Stomach (tissue), 9 donors: ENCODE results near the gene DCAF5. TPM values are rescaled to one million over a fixed set of nuclear protein-coding genes. Genes with fewer than 3 reads are reported as not detected.

Experiments used
- DNase-seq, 2 donors: peaks; one replicate each; pipeline versions ENCODE4 v3.0.0 to v3.0.0-alpha.2; 2013 to 2019
- H3K27ac ChIP-seq, 5 donors: fragments of 200-600 bp in 4 of 5; sonication (generic) in 4 of 5; one replicate each; pipeline ENCODE4 v1.5.1; 2013 to 2019; ENCODE audit warnings: mild to moderate bottlenecking in 1 of 5, moderate library complexity in 1 of 5
- H3K27me3 ChIP-seq, 3 donors: fragments of 200-600 bp; sonication (generic); one replicate each; pipeline ENCODE4 v1.5.1; 2017 to 2019; ENCODE audit warnings: mixed run types in 1 of 3
- H3K36me3 ChIP-seq, 4 donors: fragments of 200-600 bp; sonication (generic); 1 replicate in 3 of 4; 2 replicates in 1 of 4; pipeline ENCODE4 v1.5.1; 2016 to 2019
- H3K4me1 ChIP-seq, 4 donors: fragments of 200-600 bp; sonication (generic); one replicate each; pipeline ENCODE4 v1.5.1; 2016 to 2019
- H3K4me3 ChIP-seq, 4 donors: fragments of 200-600 bp; sonication (generic) in 3 of 4; one replicate each; pipeline ENCODE4 v1.5.1; 2016 to 2019; ENCODE audit warnings: mild to moderate bottlenecking in 1 of 4
- H3K9me3 ChIP-seq, 4 donors: fragments of 200-600 bp; sonication (generic); one replicate each; pipeline ENCODE4 v1.5.1; 2016 to 2019
- EP300 ChIP-seq: sonication (generic); formaldehyde crosslinking; IDR thresholded peaks from one replicate; pipeline ENCODE4 v1.6.1; 2017; ENCODE audit warnings: antibody characterized with exemption
- POLR2A ChIP-seq, 4 donors: fragments of 450-650 bp; IDR thresholded peaks; one replicate each; pipeline ENCODE4 v1.6.1; 2016; ENCODE audit warnings: antibody characterized with exemption in 4 of 4, control low read depth in 2 of 4, mild to moderate bottlenecking in 1 of 4, moderate library complexity in 1 of 4
- POLR2AphosphoS5 ChIP-seq, 3 donors: sonication (generic); formaldehyde crosslinking; IDR thresholded peaks; one replicate each; pipeline ENCODE4 v1.6.1; 2016; ENCODE audit warnings: antibody characterized with exemption in 3 of 3
- WGBS, 5 donors: extraction: QIAGEN DNeasy Blood & Tissue Kit in 3 of 5; methylation state at CpG; one replicate each; pipeline versions ENCODE4 v1.1.5 to v1.1.7; 2013 to 2018; 5-methylcytosine and 5-hydroxymethylcytosine counted together
- intact Hi-C: fragments of 100-400 bp; cut with DNase I; formaldehyde crosslinking; loops from one replicate; pipeline ENCODE4 v1.15.1; 2023; ENCODE audit warnings: low total_unique reads
- polyA plus RNA-seq, 3 donors: library from polyadenylated mRNA; stranded (reverse); fragments of 200-250 nt; gene quantifications; one replicate each; pipeline ENCODE4 v1.2.3, GENCODE V29; 2013
- small RNA-seq, 4 donors: library from RNA; depleted of rRNA; stranded (forward); fragments of <200 nt; gene quantifications; one replicate each; pipeline ENCODE3, GENCODE V24; 2016
- total RNA-seq, 5 donors: library from RNA; depleted of rRNA; stranded (reverse); fragments of >200 nt; gene quantifications; one replicate each; pipeline versions ENCODE4 v1.1.0 to v1.2.3, GENCODE V29; 2014 to 2016
- TF ChIP-seq, protein P1 (sequence below), 7 experiments: fragments of 450-650 bp in 4 of 7; fragments of 200-600 bp in 3 of 7; sonication (generic) in 3 of 7; IDR thresholded peaks; one replicate each; pipeline ENCODE4 v1.5.1; 2016 to 2019; ENCODE audit warnings: antibody characterized with exemption in 7 of 7, control low read depth in 2 of 7, mild to moderate bottlenecking in 1 of 7
- donor health status: healthy with polysubstance abuse.
- donor health status: Bipolar disorder and iron deficiency.
- donor health status: healthy.

The DCAF5 gene
- total and polyA plus RNA-seq, 8 donors, result 13.9 to 80.5 (median 26.9) TPM

DNA sequence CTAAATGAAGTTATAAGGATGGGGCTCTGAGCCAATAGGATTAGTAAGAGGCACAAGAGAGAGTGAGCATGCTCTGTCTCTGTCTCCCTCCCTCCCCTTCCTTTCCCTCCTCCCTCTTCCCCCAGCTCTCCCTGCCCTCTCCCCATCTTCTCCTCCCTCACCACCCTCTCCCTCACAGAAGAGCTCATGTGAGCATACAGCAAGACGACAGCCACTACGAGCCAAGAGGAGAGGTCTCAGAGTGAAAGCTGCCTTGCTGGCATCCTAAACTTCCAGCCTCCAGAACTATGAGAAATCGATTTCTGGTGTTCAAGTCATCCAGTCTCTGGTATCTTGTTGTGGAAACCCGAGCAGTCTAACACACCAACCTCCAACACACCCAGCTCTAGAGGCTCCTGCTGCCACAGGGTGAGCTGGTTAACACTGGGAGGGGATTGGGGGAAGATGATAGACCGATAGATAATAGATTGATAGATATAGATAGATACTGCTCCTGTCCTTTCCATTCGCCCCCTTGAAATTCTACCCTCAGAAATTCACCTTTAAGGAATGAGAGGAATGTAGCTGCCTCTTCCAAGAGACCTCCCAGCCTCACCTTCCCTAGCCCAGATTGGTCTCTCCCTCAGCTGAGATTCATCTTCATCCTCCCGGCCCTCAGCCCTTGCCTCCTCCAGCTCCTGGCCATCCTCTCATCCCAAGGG is 148.0 kb downstream of the DCAF5 start:
- TF ChIP-seq, protein P1, sequence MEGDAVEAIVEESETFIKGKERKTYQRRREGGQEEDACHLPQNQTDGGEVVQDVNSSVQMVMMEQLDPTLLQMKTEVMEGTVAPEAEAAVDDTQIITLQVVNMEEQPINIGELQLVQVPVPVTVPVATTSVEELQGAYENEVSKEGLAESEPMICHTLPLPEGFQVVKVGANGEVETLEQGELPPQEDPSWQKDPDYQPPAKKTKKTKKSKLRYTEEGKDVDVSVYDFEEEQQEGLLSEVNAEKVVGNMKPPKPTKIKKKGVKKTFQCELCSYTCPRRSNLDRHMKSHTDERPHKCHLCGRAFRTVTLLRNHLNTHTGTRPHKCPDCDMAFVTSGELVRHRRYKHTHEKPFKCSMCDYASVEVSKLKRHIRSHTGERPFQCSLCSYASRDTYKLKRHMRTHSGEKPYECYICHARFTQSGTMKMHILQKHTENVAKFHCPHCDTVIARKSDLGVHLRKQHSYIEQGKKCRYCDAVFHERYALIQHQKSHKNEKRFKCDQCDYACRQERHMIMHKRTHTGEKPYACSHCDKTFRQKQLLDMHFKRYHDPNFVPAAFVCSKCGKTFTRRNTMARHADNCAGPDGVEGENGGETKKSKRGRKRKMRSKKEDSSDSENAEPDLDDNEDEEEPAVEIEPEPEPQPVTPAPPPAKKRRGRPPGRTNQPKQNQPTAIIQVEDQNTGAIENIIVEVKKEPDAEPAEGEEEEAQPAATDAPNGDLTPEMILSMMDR (IDR thresholded peaks at IDR 0.05), result no peak
- TF ChIP-seq POLR2A (IDR thresholded peaks at IDR 0.05) (no peak), POLR2AphosphoS5 (IDR thresholded peaks at IDR 0.05) (no peak), EP300 (no peak)
- Histone ChIP-seq H3K4me1 (peaks cover 5 to 16% (median 11%) of the 10 kb centered on the region in 4 donors), H3K4me3 (no peak overlapping the region), H3K27ac (peak overlapping the region in 2 of 5 donors; percentile 32 to 62), H3K36me3 (no peaks in the 10 kb centered on the region), H3K9me3 (no peaks in the 10 kb centered on the region), H3K27me3 (no peaks in the 10 kb centered on the region)
- DNase-seq, result peak in 1 of 2 donors; percentile 38
- WGBS, 5 donors, result 57 to 68% (median 66%) methylated on average over 7 of the region's 7 CpGs
- intact Hi-C loops, result no loop called here

DNA sequence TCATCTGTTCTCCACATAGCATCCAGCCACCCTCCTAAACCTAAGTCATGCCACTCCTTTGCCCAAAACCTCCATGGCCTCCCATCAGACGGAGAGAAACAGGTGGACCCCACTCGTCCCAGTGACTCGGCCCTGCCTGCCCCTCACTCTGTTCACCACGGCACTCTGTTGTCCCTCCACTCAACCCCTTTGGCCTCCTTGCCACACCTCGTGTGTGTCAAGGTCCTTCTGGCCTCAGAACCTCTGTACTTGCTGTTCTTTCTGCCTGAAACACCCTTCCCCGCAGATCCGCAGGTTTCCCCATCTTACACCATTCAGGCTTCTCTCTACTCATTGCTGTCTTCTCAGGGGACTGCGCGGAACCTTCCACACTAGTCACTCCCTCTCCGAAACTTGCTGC is 149.3 kb downstream of the DCAF5 start:
- peaks cover 5 to 16% (median 11%) of the 10 kb centered on the region in 4 donors for H3K4me1 ChIP-seq
- no peak overlapping the region for H3K27ac ChIP-seq
- H3K4me3 ChIP-seq, result no peak overlapping the region
- no peak for TF ChIP-seq POLR2A (IDR thresholded peaks at IDR 0.05)
- TF ChIP-seq POLR2AphosphoS5 (IDR thresholded peaks at IDR 0.05), result no peak
- no peak for TF ChIP-seq EP300
- TF ChIP-seq, protein P1 (IDR thresholded peaks at IDR 0.05), result no peak
- no peaks in the 10 kb centered on the region for H3K9me3 ChIP-seq
- WGBS, 5 donors, result 82 to 88% (median 86%) methylated on average over 10 of the region's 10 CpGs
- no peaks in the 10 kb centered on the region for H3K27me3 ChIP-seq
- no peaks in the 10 kb centered on the region for H3K36me3 ChIP-seq
- intact Hi-C loops, result no loop called here
- no peak for DNase-seq

DNA sequence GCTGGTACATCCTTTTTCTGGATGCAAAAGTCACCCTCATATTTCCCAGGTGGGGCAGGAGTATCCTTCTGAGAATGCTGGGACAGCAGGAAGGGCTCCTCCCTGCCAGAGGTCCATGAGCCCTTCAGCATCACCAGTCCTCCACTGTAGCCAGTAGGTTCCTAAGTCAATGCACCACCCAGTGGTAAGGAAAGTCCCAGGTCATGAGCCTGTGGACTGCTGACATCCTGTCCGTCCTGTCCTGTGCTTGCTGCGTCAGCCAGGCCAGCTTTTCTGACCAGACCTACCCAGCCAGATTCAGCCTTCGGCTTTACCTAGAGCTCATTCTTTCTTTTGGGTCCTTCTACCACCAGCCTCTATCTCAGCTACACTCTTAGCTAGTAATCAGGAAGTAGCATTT is 150.8 kb downstream of the DCAF5 start:
- Histone ChIP-seq H3K4me3 (no peak overlapping the region), H3K27me3 (no peaks in the 10 kb centered on the region), H3K9me3 (no peaks in the 10 kb centered on the region), H3K4me1 (peaks cover 5 to 16% (median 11%) of the 10 kb centered on the region in 4 donors), H3K36me3 (no peaks in the 10 kb centered on the region), H3K27ac (no peak overlapping the region)
- peak; percentile 56 to 58 for DNase-seq
- intact Hi-C loops, result no loop called here
- WGBS, 5 donors, result 34 to 57% (median 52%) methylated on average over 3 of the region's 3 CpGs
- TF ChIP-seq POLR2AphosphoS5 (IDR thresholded peaks at IDR 0.05) (no peak), EP300 (no peak), POLR2A (IDR thresholded peaks at IDR 0.05) (no peak)
- TF ChIP-seq, protein P1 (IDR thresholded peaks at IDR 0.05), result peak in 4 of 7 experiments; percentile 15 to 39 (median 26)

DNA sequence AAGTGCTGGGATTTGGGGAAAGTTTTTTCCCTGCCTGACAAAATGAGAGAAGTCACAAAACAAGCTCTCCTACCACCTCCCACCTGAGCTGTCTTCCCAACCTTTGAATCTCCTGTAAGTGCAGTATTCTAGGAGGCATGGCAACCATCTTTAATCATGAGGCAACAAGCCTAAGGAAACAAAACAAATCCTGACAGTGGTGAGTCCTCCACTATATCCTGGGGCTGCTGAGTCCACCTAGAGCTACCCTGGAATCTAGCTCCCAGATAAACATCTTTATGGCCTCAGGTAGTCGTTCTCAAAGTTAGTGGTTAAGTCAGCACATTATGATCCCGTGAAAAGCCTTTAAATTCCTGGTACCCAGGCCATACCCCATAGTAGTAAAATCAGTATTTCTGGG is 151.5 kb downstream of the DCAF5 start:
- H3K4me3 ChIP-seq, result no peak overlapping the region
- WGBS, 5 donors, result 84 to 94% (median 89%) methylated on average over 2 of the region's 2 CpGs
- TF ChIP-seq EP300 (no peak), POLR2A (IDR thresholded peaks at IDR 0.05) (no peak), POLR2AphosphoS5 (IDR thresholded peaks at IDR 0.05) (no peak)
- TF ChIP-seq, protein P1 (IDR thresholded peaks at IDR 0.05), result no peak

More for the DNA sequence above, 151.5 kb downstream of the DCAF5 start:
- no peaks in the 10 kb centered on the region for H3K9me3 ChIP-seq
- no peak overlapping the region for H3K27ac ChIP-seq
- H3K36me3 ChIP-seq, result no peaks in the 10 kb centered on the region
- intact Hi-C loops, result no loop called here
- H3K27me3 ChIP-seq, result no peaks in the 10 kb centered on the region
- no peak for DNase-seq
- peaks cover 5 to 16% (median 11%) of the 10 kb centered on the region in 4 donors for H3K4me1 ChIP-seq

Small RNA genes within 50 kb of the gene (small RNA-seq; reads per million reads assigned to genes)
- 0 reads per million in 4 donors for gene RF00019
- 0 reads per million in 4 donors for gene RPS29P1

Other genes starting within 250 kb of the DCAF5 start
- 100 to 1,000 TPM; 191 to 504 (median 237) TPM for gene ACTN1, start 173.8 kb downstream of the DCAF5 start, total RNA-seq
- 10 to 100 TPM; 25.7 to 87.7 (median 43.6) TPM for gene ACTN1, start 173.8 kb downstream of the DCAF5 start, polyA plus RNA-seq
- 10 to 100 TPM in 3 of 5 donors, 1 to 10 TPM in 2; 8.0 to 25.4 (median 14.7) TPM for gene EXD2, start 38.4 kb upstream of the DCAF5 start, total RNA-seq
- 1 to 10 TPM; 3.4 to 9.5 (median 4.9) TPM for gene EXD2, start 38.4 kb upstream of the DCAF5 start, polyA plus RNA-seq
- gene GALNT16, start 107.0 kb upstream of the DCAF5 start, total RNA-seq, result 1 to 10 TPM in 2 of 5 donors, under 1 TPM in 2, not detected in 1; 0.58 to 2.2 (median 1.2) TPM
- 1 to 10 TPM in 2 of 3 donors, under 1 TPM in 1; 0.53 to 2.0 (median 1.6) TPM for gene GALNT16, start 107.0 kb upstream of the DCAF5 start, polyA plus RNA-seq
- gene ERH, start 245.2 kb upstream of the DCAF5 start, total RNA-seq, result 100 to 1,000 TPM in 1 of 5 donors, 10 to 100 TPM in 4; 12.5 to 112 (median 34.6) TPM
- 100 to 1,000 TPM; 122 to 159 (median 128) TPM for gene ERH, start 245.2 kb upstream of the DCAF5 start, polyA plus RNA-seq
- 100 to 1,000 TPM in 1 of 5 donors, 10 to 100 TPM in 4; 18.8 to 121 (median 44.2) TPM for gene SLC39A9, start 245.6 kb upstream of the DCAF5 start, total RNA-seq
- 10 to 100 TPM; 12.1 to 17.9 (median 15.4) TPM for gene SLC39A9, start 245.6 kb upstream of the DCAF5 start, polyA plus RNA-seq